Measurements from ENCODE around the gene ZNF585A.
"Not testable (repeated sequence)": the region's sequence is repeated elsewhere in the genome, so short reads cannot be mapped to it uniquely, and the experiment has no call there.

ZNF585A gene

GRCh38 chr19:37172368-37173366 is at the start of gene ZNF585A:
ZNF585A (minus strand) TSS chr19:37172695; CDS start chr19:37169910, 2,785 bp downstream.
- peak; percentile 97 for DNase-seq (ENCODE audit: low spot score)

DNA sequence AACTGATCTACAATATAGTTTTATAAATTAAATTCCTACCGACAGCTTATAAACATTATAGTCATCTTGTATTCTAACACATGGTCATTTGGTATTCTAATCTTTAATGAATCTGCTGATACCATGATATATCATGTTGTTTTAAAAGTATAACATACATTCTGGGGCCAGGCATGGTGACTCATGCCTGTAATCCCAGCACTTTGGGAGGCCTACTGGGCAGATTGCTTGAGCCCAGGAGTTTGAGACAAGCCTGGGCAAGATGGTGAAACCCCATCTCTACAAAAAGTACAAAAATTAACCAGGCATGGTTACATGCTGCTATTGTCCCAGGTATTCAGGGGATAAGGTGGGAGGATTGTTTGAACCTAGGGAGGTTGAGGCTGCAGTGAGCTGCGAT is 48.6 kb upstream of the ZNF585A start:
- DNase-seq (ENCODE audit: low spot score): no peak

DNA sequence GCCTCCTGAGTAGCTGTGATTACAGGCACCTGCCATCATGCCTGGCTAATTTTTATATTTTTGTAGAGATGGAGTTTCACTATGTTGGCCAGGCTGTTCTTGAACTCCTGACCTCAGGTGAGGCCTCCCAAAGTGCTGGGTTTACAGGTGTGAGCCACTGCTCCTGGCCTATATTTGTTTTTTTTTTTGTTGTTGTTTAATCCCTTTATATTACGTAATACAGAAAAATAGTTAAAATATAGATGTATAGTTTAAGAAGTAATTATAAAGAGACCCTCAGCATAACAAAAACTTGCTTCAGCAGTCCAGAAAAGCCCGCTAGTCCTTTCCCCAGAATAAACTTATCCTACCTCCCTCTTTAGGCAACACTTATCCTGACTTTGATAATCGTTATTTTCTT is 47.9 kb upstream of the ZNF585A start:
- DNase-seq (ENCODE audit: low spot score): no peak

GRCh38 chr19:37218592-37218935 is 46.1 kb upstream of the ZNF585A start:
- DNase-seq (ENCODE audit: low spot score): no peak

- peak; percentile 92 for DNase-seq (ENCODE audit: low spot score)
These were observed 45.5 kb upstream of the ZNF585A start, which contains the start of gene ZNF383 for GRCh38 chr19:37217775-37218591. ZNF383 (plus strand) TSS chr19:37218214; CDS start chr19:37230454, 12,240 bp downstream.

DNA sequence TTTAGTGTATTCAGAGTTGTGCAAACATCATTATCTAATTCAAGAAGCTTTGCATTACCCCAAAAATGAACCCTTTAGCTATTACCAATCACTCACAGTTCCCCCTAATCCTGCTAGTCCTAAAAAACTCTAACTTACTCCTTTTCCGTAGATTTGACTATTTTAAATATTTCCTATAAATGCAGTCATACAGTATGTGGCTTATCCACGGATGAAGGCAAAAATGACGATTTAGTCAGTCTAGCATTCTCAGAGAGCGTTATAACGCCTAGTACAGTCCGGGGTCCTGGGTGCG is 44.9 kb upstream of the ZNF585A start:
- no peak for DNase-seq (ENCODE audit: low spot score)

DNA sequence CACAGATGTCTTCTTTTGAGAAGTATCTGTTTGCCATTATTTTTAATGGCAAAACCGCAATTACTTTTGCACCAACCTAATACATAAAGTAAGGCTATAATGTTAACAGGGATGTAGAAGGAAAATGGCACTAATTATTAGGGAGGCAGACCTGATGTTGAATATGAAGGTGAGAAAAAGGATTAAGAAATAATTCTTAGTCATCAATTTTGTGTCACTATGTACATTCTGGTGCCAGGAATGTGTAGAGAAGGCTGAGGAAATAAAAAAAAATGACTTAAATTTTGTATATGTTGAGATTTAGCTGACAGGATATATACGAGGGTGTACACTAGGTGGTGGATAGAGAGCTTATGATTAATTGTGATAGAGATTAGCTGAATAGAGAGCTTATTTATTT is 25.3 kb upstream of the ZNF585A start:
- DNase-seq (ENCODE audit: low spot score): no peak

DNA sequence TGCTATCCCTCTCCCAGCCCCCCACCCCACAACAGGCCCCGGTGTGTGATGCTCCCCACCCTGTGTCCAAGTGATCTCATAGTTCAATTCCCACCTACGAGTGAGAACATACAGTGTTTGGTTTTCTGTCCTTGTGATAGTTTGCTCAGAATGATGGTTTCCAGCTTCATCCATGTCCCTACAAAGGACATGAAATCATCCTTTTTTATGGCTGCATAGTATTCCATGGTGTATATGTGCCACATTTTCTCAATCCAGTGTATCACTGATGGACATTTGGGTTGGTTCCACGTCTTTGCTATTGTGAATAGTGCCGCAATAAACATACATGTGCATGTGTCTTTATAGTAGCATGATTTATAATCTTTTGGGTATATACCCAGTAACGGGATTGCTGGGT is 24.6 kb upstream of the ZNF585A start:
- not testable (repeated sequence) for DNase-seq (ENCODE audit: low spot score)

GRCh38 chr19:37195248-37195647 is 22.8 kb upstream of the ZNF585A start:
- DNase-seq (ENCODE audit: low spot score): not testable (repeated sequence)

DNA sequence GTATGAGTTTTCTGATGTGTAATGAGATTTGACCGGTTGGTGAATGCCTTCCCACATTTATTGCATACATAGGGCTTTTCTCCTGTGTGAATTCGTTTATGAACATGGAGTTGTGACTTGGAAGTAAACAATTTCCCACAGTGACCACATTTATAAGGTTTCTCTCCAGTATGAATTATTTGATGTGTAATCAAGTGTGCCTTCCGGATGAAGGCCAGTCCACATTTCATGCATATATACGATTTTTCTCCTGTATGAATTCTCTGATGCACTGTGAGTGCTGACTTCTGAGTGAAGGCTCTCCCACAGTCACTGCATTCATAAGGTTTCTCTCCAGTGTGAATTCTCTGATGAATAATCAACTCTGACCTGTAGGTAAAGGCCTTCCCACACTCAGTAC is 13.6 kb upstream of the ZNF585A start:
- DNase-seq (ENCODE audit: low spot score): not testable (repeated sequence)

DNA sequence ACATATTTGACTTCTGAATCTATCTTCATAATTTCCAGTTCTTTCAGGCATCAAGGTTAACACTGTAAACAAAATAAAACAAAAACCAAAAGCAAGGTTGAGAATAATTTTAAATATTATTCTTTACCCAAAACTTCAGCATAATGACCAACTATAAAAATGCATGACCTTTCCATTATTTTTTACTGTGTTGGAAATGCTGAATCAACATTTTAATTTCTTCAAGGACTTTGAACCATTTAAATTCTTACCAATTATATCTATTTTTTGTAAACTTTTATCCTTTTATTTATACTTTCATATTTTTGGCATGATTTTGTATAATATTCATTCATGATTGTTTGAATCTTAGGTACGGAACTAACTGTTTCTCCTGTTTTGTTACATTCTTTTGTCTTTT is 6.9 kb downstream of the ZNF585A start:
- DNase-seq (ENCODE audit: low spot score): no peak

DNA sequence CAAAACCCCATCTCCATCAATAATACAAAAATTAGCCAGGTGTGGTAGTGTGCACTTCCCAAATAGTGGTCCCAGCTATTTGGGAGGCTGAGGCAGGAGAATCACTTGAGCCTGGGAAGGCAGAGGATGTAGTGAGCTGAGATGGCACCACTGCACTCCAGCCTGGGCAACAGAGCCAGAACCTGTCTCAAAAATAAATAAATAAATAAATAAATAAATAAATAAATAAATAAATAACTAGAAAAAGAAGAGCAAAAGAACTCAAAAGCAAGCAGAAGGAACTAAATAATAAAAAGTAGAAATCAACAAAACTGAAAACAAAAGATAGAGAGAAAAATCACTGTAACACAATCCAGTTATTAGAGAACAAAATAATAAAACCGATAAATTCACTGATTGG is 12.3 kb downstream of the ZNF585A start:
- DNase-seq (ENCODE audit: low spot score): no peak

DNA sequence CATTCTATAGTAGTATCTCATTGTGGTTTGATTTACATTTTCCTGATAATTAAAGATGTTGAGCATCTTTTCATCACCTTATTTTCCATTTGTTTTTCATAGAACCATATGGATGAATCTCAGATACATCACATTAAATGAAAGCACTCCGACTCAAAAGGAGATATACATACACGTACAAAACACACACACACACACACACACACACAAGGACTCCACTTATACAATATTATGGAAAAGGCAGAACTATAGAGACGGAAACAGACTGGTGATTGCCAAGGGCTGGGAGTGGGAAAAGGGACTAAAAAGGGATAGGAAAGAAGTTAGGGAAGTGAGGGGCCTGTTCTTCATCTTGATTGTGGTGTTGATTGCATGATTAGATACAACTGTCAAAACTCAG is 24.3 kb downstream of the ZNF585A start:
- DNase-seq (ENCODE audit: low spot score): no peak

- no peak for DNase-seq (ENCODE audit: low spot score)
These were observed 36.4 kb downstream of the ZNF585A start for GRCh38 chr19:37136111-37136510.

- no peak for DNase-seq (ENCODE audit: low spot score)
These were observed 43.7 kb downstream of the ZNF585A start for GRCh38 chr19:37128821-37129177.

DNA sequence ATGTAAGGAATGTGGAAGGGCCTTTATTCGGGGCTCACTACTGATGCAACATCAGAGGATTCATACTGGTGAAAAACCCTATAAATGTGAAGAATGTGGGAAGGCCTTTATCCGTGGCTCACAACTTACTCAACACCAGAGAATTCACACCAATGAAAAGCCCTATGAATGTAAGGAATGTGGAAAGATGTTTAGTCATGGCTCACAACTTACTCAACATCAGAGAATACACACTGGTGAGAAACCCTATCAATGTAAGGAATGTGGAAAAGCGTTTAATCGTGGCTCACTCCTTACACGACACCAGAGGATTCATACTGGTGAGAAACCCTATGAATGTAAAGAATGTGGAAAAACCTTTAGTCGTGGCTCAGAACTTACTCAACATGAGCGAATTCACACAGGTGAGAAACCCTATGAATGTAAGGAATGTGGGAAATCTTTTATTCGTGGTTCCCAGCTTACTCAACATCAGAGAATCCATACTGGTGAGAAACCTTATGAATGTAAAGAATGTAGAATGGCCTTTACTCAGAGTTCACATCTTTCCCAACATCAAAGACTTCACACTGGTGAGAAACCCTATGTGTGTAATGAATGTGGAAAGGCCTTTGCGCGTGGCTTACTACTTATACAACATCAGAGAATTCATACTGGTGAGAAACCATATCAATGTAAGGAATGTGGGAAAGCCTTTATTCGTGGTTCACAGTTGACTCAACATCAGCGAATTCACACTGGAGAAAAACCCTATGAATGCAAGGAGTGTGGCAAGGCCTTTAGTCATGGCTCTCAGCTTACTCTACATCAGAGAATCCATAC is 44.3 kb downstream of the ZNF585A start:
- DNase-seq (ENCODE audit: low spot score): no peak

- DNase-seq (ENCODE audit: low spot score): not testable (repeated sequence)
These were observed 50.4 kb downstream of the ZNF585A start for GRCh38 chr19:37122093-37122492.

GRCh38 chr19:37114001-37114400 is 58.5 kb downstream of the ZNF585A start:
- no peak for DNase-seq (ENCODE audit: low spot score)

DNA sequence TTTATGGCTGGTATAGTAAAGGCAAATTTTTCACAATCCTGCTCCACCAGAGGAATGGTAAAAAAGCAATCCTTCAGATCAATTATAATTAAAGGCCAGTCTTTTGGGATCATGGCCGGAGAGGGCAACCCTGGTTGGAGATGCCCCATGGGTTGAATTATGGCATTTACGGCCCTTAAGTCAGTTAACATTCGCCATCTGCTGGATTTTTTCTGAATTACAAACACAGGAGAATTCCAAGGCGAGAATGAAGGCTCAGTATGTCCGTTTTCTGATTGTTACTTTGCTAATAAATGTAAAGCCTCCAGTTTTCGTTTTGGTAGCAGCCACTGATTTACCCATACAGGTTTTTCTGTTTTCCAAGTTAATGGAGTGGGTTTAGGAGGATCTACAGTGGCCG is 60.7 kb downstream of the ZNF585A start:
- DNase-seq (ENCODE audit: low spot score): not testable (repeated sequence)

- not testable (repeated sequence) for DNase-seq (ENCODE audit: low spot score)
These were observed 68.4 kb downstream of the ZNF585A start for GRCh38 chr19:37104135-37104534.

- no peak for DNase-seq (ENCODE audit: low spot score)
These were observed 73.9 kb downstream of the ZNF585A start for GRCh38 chr19:37098570-37098969.

DNA sequence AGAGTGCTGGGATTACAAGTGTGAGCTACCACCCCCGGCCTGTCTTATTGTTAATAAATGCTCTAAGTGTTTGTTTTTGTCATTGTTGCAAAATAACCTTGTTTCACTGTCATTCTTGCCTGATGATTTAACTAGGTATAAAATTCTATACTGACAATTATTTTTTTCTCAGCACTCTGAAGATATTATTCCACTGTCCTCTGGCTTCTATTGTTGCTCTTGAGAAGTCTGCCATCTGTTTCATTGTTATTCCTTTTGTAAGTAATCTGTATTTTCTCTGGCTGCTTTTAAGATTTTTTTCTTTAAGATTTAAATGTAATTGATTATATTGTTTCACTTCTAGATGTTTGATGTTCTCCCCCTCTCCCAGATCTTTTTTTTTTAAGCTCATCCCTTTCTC is 76.6 kb downstream of the ZNF585A start:
- no peak for DNase-seq (ENCODE audit: low spot score)

Data from kidney tubule cell (primary cell).